Measurements from ENCODE around the gene RO60. TPM values are rescaled to one million over a fixed set of nuclear protein-coding genes. Genes with fewer than 3 reads are reported as not detected.
"Not testable (repeated sequence)": the region's sequence is repeated elsewhere in the genome, so short reads cannot be mapped to it uniquely, and the experiment has no call there.

The RO60 gene
- total RNA-seq (2012; rRNA removed): 109 and 116 TPM in 2 replicates

DNA sequence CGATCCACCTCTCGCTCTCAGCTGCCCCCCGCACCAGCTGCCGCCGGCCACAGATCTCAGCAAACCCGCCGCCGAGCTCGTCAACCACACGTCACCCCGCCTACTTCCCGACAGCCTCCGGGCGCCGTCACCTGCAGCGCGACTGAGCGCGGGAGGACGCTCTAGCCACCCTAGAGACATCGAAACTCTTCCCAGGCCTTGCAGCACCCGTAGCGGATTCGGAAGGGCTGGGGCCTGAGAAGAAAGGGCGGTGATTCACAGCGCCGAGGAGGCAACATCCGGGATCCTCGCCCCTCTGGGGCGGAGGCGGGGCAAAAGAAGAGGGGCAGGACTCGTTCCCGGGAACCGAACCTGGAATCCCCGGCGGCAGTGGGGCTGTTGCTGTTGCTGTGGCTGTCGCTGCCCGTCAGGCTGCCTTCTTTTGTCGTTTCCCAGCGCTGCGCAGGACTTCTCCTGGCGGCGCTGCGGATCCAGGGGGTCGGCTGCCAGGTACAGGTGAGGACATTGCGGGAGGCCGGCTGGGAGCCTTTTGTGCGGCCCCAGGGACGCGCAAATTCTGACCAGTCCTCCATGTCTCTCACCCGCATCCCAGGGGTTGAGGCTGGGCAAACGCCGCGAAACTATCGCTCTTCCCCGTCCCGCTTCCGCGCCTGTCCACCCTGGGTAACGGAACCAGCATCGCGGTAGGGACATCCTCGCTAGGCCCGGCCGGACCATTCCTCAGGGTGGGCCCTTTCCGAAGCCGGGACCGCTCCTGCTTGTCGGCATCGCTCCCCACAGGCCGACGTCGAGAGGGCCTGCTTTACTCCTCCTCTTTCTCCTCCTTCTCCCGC, at the start of gene RO60, which contains the start of gene UCHL5:
Gene RO60, plus strand, starts transcription at position 331 of the 833 bp plus-strand sequence. CDS start 9,443 bp downstream, outside the sequence.
Gene UCHL5, minus strand, starts transcription at position 79 of the 833 bp plus-strand sequence. CDS start 100 bp downstream, outside the sequence.
- Histone ChIP-seq H3K4me2 (ENCODE audit: low read length) (peak within 1 kb of the TSS; percentile 95), H3K9me3 (replicated peaks; ENCODE audit: low read length) (no peaks in the 10 kb centered on the region), H3K36me3 (ENCODE audit: insufficient read depth, low read length) (no peaks in the 10 kb centered on the region), H3K27me3 (ENCODE audit: control insufficient read depth, insufficient read depth, low read length) (no peaks in the 10 kb centered on the region), H3K9ac (ENCODE audit: low read depth, low read length) (peak within 1 kb of the TSS; percentile 96), H3K4me3 (ENCODE audit: low read length) (peak within 1 kb of the TSS; percentile 86), H3K4me1 (ENCODE audit: control insufficient read depth, insufficient read depth, low read length) (peaks cover 19% of the 10 kb centered on the region)

DNA sequence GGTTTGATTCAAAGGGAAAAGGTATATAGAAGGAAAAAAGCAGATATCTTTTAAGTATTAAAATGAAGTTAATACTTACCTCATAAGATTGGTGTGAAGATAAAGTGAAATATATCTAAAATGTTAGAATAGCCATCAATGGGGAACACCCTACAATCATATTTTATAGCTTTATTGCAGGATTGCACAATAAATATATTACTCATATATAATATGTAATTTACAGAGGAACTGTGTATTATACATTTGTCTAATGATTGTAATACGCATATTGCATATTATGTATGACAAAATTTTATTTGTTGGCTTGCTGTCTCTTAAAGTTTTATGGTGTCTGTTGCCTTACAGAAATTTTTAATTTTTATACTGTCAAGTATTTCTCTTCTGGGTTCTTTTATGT, 48.0 kb upstream of the RO60 start:
- H3K9ac ChIP-seq (ENCODE audit: low read depth, low read length): no peak overlapping the region
- no peak overlapping the region for H3K4me3 ChIP-seq (ENCODE audit: low read length)
- no peak overlapping the region for H3K4me2 ChIP-seq (ENCODE audit: low read length)
- H3K9me3 ChIP-seq (replicated peaks; ENCODE audit: low read length): no peaks in the 10 kb centered on the region
- no peaks in the 10 kb centered on the region for H3K27me3 ChIP-seq (ENCODE audit: control insufficient read depth, insufficient read depth, low read length)
- peaks cover 9% of the 10 kb centered on the region for H3K4me1 ChIP-seq (ENCODE audit: control insufficient read depth, insufficient read depth, low read length)
- H3K36me3 ChIP-seq (ENCODE audit: insufficient read depth, low read length): peaks cover 5% of the 10 kb centered on the region

DNA sequence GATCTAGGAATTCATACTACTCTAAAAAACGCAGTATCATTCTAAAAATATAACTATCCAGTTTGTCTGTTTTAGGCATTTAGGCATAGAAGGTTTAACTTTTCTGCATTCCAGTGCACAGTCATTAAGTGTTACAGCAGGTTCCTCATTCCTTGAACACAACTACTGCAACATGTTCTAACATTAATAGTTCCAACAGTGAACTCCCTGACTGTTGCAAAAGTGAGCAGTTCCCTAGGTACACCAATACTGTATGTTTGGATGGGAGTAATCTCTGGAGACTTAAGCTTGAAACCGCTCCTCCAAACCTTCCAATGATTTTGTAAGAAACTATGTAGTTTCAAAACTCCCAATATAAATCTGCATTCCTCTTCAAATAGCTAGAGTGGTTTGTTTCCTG, 46.4 kb upstream of the RO60 start:
- Histone ChIP-seq H3K4me1 (ENCODE audit: control insufficient read depth, insufficient read depth, low read length) (peaks cover 9% of the 10 kb centered on the region), H3K9ac (ENCODE audit: low read depth, low read length) (no peak overlapping the region), H3K4me3 (ENCODE audit: low read length) (no peak overlapping the region), H3K36me3 (ENCODE audit: insufficient read depth, low read length) (peaks cover 5% of the 10 kb centered on the region), H3K27me3 (ENCODE audit: control insufficient read depth, insufficient read depth, low read length) (no peaks in the 10 kb centered on the region), H3K9me3 (replicated peaks; ENCODE audit: low read length) (no peaks in the 10 kb centered on the region), H3K4me2 (ENCODE audit: low read length) (no peak overlapping the region)

DNA sequence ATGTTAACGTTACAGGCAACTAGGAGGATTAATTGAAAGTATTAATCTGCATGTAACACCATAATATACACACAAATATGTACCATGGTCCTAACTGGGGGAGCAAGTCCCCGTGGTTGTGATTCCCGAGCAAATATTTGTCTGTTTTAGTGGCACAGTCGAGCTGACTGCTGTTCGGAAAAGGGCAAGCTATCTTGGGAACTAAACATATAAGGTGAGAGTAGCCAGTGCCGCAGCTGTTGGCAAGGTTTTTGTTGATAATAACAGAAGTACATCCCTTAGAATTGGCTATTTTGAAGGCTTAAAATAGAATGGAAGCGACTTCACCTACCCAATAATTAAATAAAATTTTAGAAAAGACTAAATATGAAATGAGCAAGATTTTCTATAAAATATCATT, 45.7 kb upstream of the RO60 start:
- peaks cover 9% of the 10 kb centered on the region for H3K4me1 ChIP-seq (ENCODE audit: control insufficient read depth, insufficient read depth, low read length)
- no peaks in the 10 kb centered on the region for H3K27me3 ChIP-seq (ENCODE audit: control insufficient read depth, insufficient read depth, low read length)
- H3K4me3 ChIP-seq (ENCODE audit: low read length): no peak overlapping the region
- peaks cover 5% of the 10 kb centered on the region for H3K36me3 ChIP-seq (ENCODE audit: insufficient read depth, low read length)
- no peak overlapping the region for H3K9ac ChIP-seq (ENCODE audit: low read depth, low read length)
- no peak overlapping the region for H3K4me2 ChIP-seq (ENCODE audit: low read length)
- no peaks in the 10 kb centered on the region for H3K9me3 ChIP-seq (replicated peaks; ENCODE audit: low read length)

DNA sequence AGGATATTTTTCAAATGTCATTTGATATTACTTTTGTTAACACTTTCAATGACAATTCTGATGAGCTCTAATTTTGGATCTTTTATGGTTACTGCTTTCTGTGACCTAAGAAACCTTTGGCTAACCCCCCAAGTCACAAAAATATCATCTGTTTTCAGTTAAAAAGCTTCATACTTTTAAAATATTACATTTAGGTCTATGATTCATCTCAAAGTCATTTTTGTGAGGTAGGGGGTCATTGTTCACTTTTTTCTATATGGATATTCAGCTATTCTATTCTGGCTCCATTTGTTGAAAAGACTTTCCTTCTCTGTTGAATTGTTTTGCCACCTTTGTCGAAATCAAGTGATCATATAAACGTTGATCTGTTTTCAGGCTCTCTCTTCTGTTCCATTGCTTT, 45.0 kb upstream of the RO60 start:
- no peak overlapping the region for H3K4me2 ChIP-seq (ENCODE audit: low read length)
- H3K9ac ChIP-seq (ENCODE audit: low read depth, low read length): no peak overlapping the region
- H3K36me3 ChIP-seq (ENCODE audit: insufficient read depth, low read length): peaks cover 5% of the 10 kb centered on the region
- H3K9me3 ChIP-seq (replicated peaks; ENCODE audit: low read length): no peaks in the 10 kb centered on the region
- no peaks in the 10 kb centered on the region for H3K27me3 ChIP-seq (ENCODE audit: control insufficient read depth, insufficient read depth, low read length)
- peaks cover 9% of the 10 kb centered on the region for H3K4me1 ChIP-seq (ENCODE audit: control insufficient read depth, insufficient read depth, low read length)
- no peak overlapping the region for H3K4me3 ChIP-seq (ENCODE audit: low read length)

DNA sequence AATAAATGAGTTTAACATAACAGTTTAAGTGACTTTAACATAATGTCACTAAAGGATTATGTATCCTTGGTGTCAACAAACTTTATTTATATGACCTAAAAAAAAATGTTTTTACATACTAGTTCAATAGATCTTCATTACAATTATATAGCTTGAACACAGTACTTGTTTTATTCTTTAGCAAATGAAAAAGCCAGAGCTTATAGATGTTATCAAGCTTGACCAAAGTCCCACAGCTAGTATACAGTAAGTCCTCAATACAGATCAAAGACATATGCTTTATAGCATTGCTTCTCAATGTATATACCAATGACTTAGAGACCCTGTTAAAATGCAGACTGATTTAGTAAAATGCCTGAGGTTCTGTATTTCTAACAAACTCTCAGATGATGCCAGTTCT, 42.6 kb upstream of the RO60 start:
- H3K36me3 ChIP-seq (ENCODE audit: insufficient read depth, low read length): peaks cover 5% of the 10 kb centered on the region
- H3K4me2 ChIP-seq (ENCODE audit: low read length): no peak overlapping the region
- no peaks in the 10 kb centered on the region for H3K27me3 ChIP-seq (ENCODE audit: control insufficient read depth, insufficient read depth, low read length)
- no peak overlapping the region for H3K9ac ChIP-seq (ENCODE audit: low read depth, low read length)
- no peaks in the 10 kb centered on the region for H3K9me3 ChIP-seq (replicated peaks; ENCODE audit: low read length)
- peaks cover 9% of the 10 kb centered on the region for H3K4me1 ChIP-seq (ENCODE audit: control insufficient read depth, insufficient read depth, low read length)
- H3K4me3 ChIP-seq (ENCODE audit: low read length): no peak overlapping the region

DNA sequence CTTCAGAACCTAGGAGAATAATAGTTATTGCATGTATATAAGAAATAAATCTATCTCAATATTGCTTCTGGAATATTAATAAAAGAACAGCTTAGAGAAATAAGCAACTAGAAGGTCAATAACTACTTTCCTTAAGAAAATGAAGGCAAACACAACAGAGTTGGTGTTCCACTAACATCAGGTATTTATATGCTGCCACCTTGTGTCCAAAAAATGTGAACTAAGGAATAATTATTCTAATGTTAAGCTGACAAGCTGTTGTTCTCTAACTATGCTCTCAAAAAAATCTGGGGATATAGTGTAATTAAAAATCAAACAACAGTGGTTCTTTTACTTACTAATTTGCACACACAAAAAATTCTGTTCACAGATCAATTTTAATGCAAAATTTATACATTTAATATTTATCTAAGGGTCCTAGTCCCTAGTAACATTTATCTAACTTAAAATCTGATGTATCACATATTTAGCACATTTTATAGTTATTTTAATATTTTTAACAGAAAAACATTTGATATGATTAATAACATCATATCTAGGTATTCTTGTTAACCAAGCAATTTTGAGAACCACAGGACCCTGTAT, 39.9 kb upstream of the RO60 start:
- H3K4me1 ChIP-seq (ENCODE audit: control insufficient read depth, insufficient read depth, low read length): peaks cover 3% of the 10 kb centered on the region
- no peak overlapping the region for H3K4me3 ChIP-seq (ENCODE audit: low read length)
- peaks cover 5% of the 10 kb centered on the region for H3K36me3 ChIP-seq (ENCODE audit: insufficient read depth, low read length)
- H3K4me2 ChIP-seq (ENCODE audit: low read length): no peak overlapping the region
- no peaks in the 10 kb centered on the region for H3K9me3 ChIP-seq (replicated peaks; ENCODE audit: low read length)
- H3K27me3 ChIP-seq (ENCODE audit: control insufficient read depth, insufficient read depth, low read length): no peaks in the 10 kb centered on the region
- peak overlapping the region; percentile 21 for H3K9ac ChIP-seq (ENCODE audit: low read depth, low read length)

DNA sequence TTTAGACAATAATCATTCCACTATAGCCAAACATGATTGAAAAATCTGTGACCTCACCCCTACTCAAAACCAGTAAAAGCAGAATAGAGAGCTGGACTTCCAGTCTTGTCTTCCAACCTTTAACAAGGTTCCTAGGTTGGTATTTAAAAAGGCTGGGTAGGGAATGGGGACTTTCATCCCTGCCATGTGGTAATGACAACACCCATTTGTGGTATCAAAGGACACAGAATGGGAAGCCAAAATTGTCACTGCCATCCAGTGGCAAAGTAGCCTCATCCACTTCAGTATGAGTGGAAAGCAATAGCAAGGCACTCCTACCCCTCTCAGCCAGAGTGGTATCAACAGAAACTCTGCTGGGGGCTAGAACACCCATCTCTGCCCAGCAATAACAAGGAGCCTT, 34.2 kb upstream of the RO60 start:
- peaks cover 3% of the 10 kb centered on the region for H3K36me3 ChIP-seq (ENCODE audit: insufficient read depth, low read length)
- H3K9me3 ChIP-seq (replicated peaks; ENCODE audit: low read length): no peaks in the 10 kb centered on the region
- no peak overlapping the region for H3K4me2 ChIP-seq (ENCODE audit: low read length)
- H3K27me3 ChIP-seq (ENCODE audit: control insufficient read depth, insufficient read depth, low read length): no peaks in the 10 kb centered on the region
- H3K4me1 ChIP-seq (ENCODE audit: control insufficient read depth, insufficient read depth, low read length): no peaks in the 10 kb centered on the region
- no peak overlapping the region for H3K9ac ChIP-seq (ENCODE audit: low read depth, low read length)
- H3K4me3 ChIP-seq (ENCODE audit: low read length): no peak overlapping the region

DNA sequence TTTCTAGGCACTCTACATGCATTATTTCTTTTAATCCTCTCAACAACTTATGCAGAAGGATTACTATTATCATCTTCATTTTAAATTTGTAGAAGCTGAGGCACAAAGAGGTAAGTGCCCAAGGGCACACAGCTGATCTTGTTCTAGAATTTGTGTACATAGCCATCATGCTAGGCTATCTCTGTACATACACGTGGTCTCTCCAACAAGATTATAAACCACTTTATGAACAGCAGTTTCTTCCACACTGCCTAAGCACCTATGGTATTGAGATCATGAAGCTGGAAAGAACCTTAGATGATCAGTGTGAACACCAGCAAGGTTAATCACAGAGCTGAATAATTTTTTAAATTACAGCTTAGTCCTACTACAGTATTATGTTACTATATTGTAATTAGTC, 29.1 kb upstream of the RO60 start:
- H3K4me2 ChIP-seq (ENCODE audit: low read length): no peak overlapping the region
- H3K27me3 ChIP-seq (ENCODE audit: control insufficient read depth, insufficient read depth, low read length): no peaks in the 10 kb centered on the region
- no peak overlapping the region for H3K4me3 ChIP-seq (ENCODE audit: low read length)
- H3K4me1 ChIP-seq (ENCODE audit: control insufficient read depth, insufficient read depth, low read length): no peaks in the 10 kb centered on the region
- peaks cover 3% of the 10 kb centered on the region for H3K36me3 ChIP-seq (ENCODE audit: insufficient read depth, low read length)
- H3K9me3 ChIP-seq (replicated peaks; ENCODE audit: low read length): no peaks in the 10 kb centered on the region
- no peak overlapping the region for H3K9ac ChIP-seq (ENCODE audit: low read depth, low read length)

DNA sequence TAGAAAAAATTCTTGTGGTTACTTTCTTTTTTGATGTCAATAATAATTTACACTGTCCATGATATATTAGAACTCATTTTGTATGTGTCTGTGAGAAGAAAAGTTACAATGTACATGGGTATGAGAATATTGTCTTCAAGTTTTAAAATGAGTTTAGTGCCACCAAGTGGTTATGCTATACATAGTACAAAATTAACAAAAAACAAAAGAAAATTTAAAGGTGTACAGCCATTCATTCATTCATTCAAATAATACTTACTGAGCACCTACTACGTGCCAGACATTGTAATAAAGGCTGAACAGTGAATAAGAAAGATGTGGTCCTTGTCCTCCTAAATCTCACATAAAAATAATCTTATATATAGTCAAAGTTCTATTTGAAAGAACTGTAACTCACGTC, 28.0 kb upstream of the RO60 start:
- Histone ChIP-seq H3K4me3 (ENCODE audit: low read length) (no peak overlapping the region), H3K9ac (ENCODE audit: low read depth, low read length) (no peak overlapping the region), H3K36me3 (ENCODE audit: insufficient read depth, low read length) (peaks cover 3% of the 10 kb centered on the region), H3K4me1 (ENCODE audit: control insufficient read depth, insufficient read depth, low read length) (no peaks in the 10 kb centered on the region), H3K9me3 (replicated peaks; ENCODE audit: low read length) (no peaks in the 10 kb centered on the region), H3K27me3 (ENCODE audit: control insufficient read depth, insufficient read depth, low read length) (no peaks in the 10 kb centered on the region), H3K4me2 (ENCODE audit: low read length) (no peak overlapping the region)

DNA sequence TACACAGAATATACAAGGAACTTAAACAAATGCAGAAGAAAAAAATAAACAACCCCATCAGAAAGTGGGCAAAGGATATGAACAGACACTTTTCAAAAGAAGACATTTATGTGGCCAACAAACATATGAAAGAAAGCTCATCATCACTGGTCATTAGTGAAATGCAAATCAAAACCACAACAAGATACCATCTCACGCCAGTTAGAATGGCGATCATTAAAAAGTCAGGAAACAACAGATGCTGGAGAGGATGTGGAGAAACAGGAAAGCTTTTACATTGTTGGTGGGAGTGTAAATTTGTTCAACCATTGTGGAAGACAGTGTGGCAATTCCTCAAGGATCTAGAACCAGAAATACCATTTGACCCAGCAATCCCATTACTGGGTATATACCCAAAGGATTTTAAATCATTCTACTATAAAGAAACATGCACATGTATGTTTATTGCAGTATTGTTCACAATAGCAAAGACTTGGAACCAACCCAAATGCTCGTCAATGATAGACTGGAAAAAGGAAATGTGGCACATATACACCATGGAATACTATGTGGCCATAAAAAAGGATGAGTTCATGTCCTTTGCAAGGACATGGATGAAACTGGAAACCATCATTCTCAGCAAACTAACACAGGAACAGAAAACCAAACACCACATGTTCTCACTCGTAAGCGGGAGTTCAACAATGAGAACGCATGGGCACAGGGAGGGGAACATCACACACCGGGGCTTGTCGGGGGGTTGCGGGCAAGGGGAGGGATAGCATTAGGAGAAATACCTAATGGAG, 26.6 kb upstream of the RO60 start:
- not testable (repeated sequence) for H3K4me3 ChIP-seq (ENCODE audit: low read length); H3K4me1 ChIP-seq (ENCODE audit: control insufficient read depth, insufficient read depth, low read length); H3K9ac ChIP-seq (ENCODE audit: low read depth, low read length)

More for the DNA sequence above, 26.6 kb upstream of the RO60 start:
- not testable (repeated sequence) for H3K27me3 ChIP-seq (ENCODE audit: control insufficient read depth, insufficient read depth, low read length); H3K9me3 ChIP-seq (replicated peaks; ENCODE audit: low read length); H3K36me3 ChIP-seq (ENCODE audit: insufficient read depth, low read length); H3K4me2 ChIP-seq (ENCODE audit: low read length)

Measured in skeletal muscle satellite cell (primary cell).